ENCODE measurements around the gene PCID2.
"Not testable (repeated sequence)": the region's sequence is repeated elsewhere in the genome, so short reads cannot be mapped to it uniquely, and the experiment has no call there.

The PCID2 gene

GRCh38 chr13:113167155-113167554 lies 41.3 kb downstream of the PCID2 start:
- H3K9me3 ChIP-seq (ENCODE audit: control insufficient read depth, low read length): no peaks in the 10 kb centered on the region

GRCh38 chr13:113166681-113167080 lies 41.8 kb downstream of the PCID2 start:
- Histone ChIP-seq H3K36me3 (ENCODE audit: control insufficient read depth, insufficient read depth, low read length) (no peaks in the 10 kb centered on the region), H3K4me3 (ENCODE audit: insufficient read depth, low read depth, low read length, poor library complexity, severe bottlenecking) (no peak overlapping the region), H3K4me1 (ENCODE audit: control insufficient read depth, insufficient read depth, low read length, poor library complexity, severe bottlenecking) (peaks cover 5% of the 10 kb centered on the region), H3K27me3 (replicated peaks; ENCODE audit: control insufficient read depth, insufficient read depth, low read length, poor library complexity, severe bottlenecking) (no peaks in the 10 kb centered on the region), H3K27ac (ENCODE audit: insufficient read depth, low read length, poor library complexity, severe bottlenecking) (no peak overlapping the region), H3K9me3 (ENCODE audit: control insufficient read depth, low read length) (no peaks in the 10 kb centered on the region)
- no peak for DNase-seq

More at GRCh38 chr13:113167155-113167554, 41.3 kb downstream of the PCID2 start:
- peaks cover 5% of the 10 kb centered on the region for H3K4me1 ChIP-seq (ENCODE audit: control insufficient read depth, insufficient read depth, low read length, poor library complexity, severe bottlenecking)
- no peak for DNase-seq
- H3K27me3 ChIP-seq (replicated peaks; ENCODE audit: control insufficient read depth, insufficient read depth, low read length, poor library complexity, severe bottlenecking): no peaks in the 10 kb centered on the region
- H3K36me3 ChIP-seq (ENCODE audit: control insufficient read depth, insufficient read depth, low read length): no peaks in the 10 kb centered on the region
- no peak overlapping the region for H3K27ac ChIP-seq (ENCODE audit: insufficient read depth, low read length, poor library complexity, severe bottlenecking)
- H3K4me3 ChIP-seq (ENCODE audit: insufficient read depth, low read depth, low read length, poor library complexity, severe bottlenecking): no peak overlapping the region

GRCh38 chr13:113166266-113166665 lies 42.2 kb downstream of the PCID2 start:
- no peaks in the 10 kb centered on the region for H3K9me3 ChIP-seq (ENCODE audit: control insufficient read depth, low read length)

GRCh38 chr13:113164492-113164891 lies 44.0 kb downstream of the PCID2 start:
- H3K9me3 ChIP-seq (ENCODE audit: control insufficient read depth, low read length): no peaks in the 10 kb centered on the region
- no peak for DNase-seq
- H3K36me3 ChIP-seq (ENCODE audit: control insufficient read depth, insufficient read depth, low read length): no peaks in the 10 kb centered on the region
- H3K27ac ChIP-seq (ENCODE audit: insufficient read depth, low read length, poor library complexity, severe bottlenecking): no peak overlapping the region
- H3K4me1 ChIP-seq (ENCODE audit: control insufficient read depth, insufficient read depth, low read length, poor library complexity, severe bottlenecking): peaks cover 9% of the 10 kb centered on the region
- H3K27me3 ChIP-seq (replicated peaks; ENCODE audit: control insufficient read depth, insufficient read depth, low read length, poor library complexity, severe bottlenecking): no peaks in the 10 kb centered on the region
- no peak overlapping the region for H3K4me3 ChIP-seq (ENCODE audit: insufficient read depth, low read depth, low read length, poor library complexity, severe bottlenecking)

More at GRCh38 chr13:113166266-113166665, 42.2 kb downstream of the PCID2 start:
- H3K4me3 ChIP-seq (ENCODE audit: insufficient read depth, low read depth, low read length, poor library complexity, severe bottlenecking): no peak overlapping the region
- peaks cover 9% of the 10 kb centered on the region for H3K4me1 ChIP-seq (ENCODE audit: control insufficient read depth, insufficient read depth, low read length, poor library complexity, severe bottlenecking)
- H3K27ac ChIP-seq (ENCODE audit: insufficient read depth, low read length, poor library complexity, severe bottlenecking): no peak overlapping the region
- H3K36me3 ChIP-seq (ENCODE audit: control insufficient read depth, insufficient read depth, low read length): no peaks in the 10 kb centered on the region
- no peaks in the 10 kb centered on the region for H3K27me3 ChIP-seq (replicated peaks; ENCODE audit: control insufficient read depth, insufficient read depth, low read length, poor library complexity, severe bottlenecking)
- no peak for DNase-seq

GRCh38 chr13:113162783-113163685 lies 45.4 kb downstream of the PCID2 start:
- Histone ChIP-seq H3K27me3 (replicated peaks; ENCODE audit: control insufficient read depth, insufficient read depth, low read length, poor library complexity, severe bottlenecking) (no peaks in the 10 kb centered on the region), H3K4me1 (ENCODE audit: control insufficient read depth, insufficient read depth, low read length, poor library complexity, severe bottlenecking) (peaks cover 9% of the 10 kb centered on the region), H3K9me3 (ENCODE audit: control insufficient read depth, low read length) (no peaks in the 10 kb centered on the region), H3K4me3 (ENCODE audit: insufficient read depth, low read depth, low read length, poor library complexity, severe bottlenecking) (no peak overlapping the region), H3K36me3 (ENCODE audit: control insufficient read depth, insufficient read depth, low read length) (no peaks in the 10 kb centered on the region), H3K27ac (ENCODE audit: insufficient read depth, low read length, poor library complexity, severe bottlenecking) (peak overlapping the region; percentile 2)
- DNase-seq: no peak

GRCh38 chr13:113161975-113162374 lies 46.5 kb downstream of the PCID2 start:
- DNase-seq; H3K27me3 ChIP-seq (replicated peaks; ENCODE audit: control insufficient read depth, insufficient read depth, low read length, poor library complexity, severe bottlenecking); H3K27ac ChIP-seq (ENCODE audit: insufficient read depth, low read length, poor library complexity, severe bottlenecking); H3K4me3 ChIP-seq (ENCODE audit: insufficient read depth, low read depth, low read length, poor library complexity, severe bottlenecking); H3K36me3 ChIP-seq (ENCODE audit: control insufficient read depth, insufficient read depth, low read length); H3K4me1 ChIP-seq (ENCODE audit: control insufficient read depth, insufficient read depth, low read length, poor library complexity, severe bottlenecking); H3K9me3 ChIP-seq (ENCODE audit: control insufficient read depth, low read length): not testable (repeated sequence)

GRCh38 chr13:113161433-113161832 lies 47.0 kb downstream of the PCID2 start:
- Histone ChIP-seq H3K27ac (ENCODE audit: insufficient read depth, low read length, poor library complexity, severe bottlenecking) (no peak overlapping the region), H3K27me3 (replicated peaks; ENCODE audit: control insufficient read depth, insufficient read depth, low read length, poor library complexity, severe bottlenecking) (no peaks in the 10 kb centered on the region), H3K36me3 (ENCODE audit: control insufficient read depth, insufficient read depth, low read length) (no peaks in the 10 kb centered on the region), H3K4me3 (ENCODE audit: insufficient read depth, low read depth, low read length, poor library complexity, severe bottlenecking) (no peak overlapping the region), H3K9me3 (ENCODE audit: control insufficient read depth, low read length) (no peaks in the 10 kb centered on the region), H3K4me1 (ENCODE audit: control insufficient read depth, insufficient read depth, low read length, poor library complexity, severe bottlenecking) (peaks cover 9% of the 10 kb centered on the region)
- no peak for DNase-seq

GRCh38 chr13:113160983-113161382 lies 47.5 kb downstream of the PCID2 start:
- Histone ChIP-seq H3K36me3 (ENCODE audit: control insufficient read depth, insufficient read depth, low read length) (no peaks in the 10 kb centered on the region), H3K9me3 (ENCODE audit: control insufficient read depth, low read length) (no peaks in the 10 kb centered on the region), H3K27me3 (replicated peaks; ENCODE audit: control insufficient read depth, insufficient read depth, low read length, poor library complexity, severe bottlenecking) (no peaks in the 10 kb centered on the region), H3K4me1 (ENCODE audit: control insufficient read depth, insufficient read depth, low read length, poor library complexity, severe bottlenecking) (peaks cover 9% of the 10 kb centered on the region), H3K4me3 (ENCODE audit: insufficient read depth, low read depth, low read length, poor library complexity, severe bottlenecking) (no peak overlapping the region), H3K27ac (ENCODE audit: insufficient read depth, low read length, poor library complexity, severe bottlenecking) (no peak overlapping the region)
- no peak for DNase-seq

GRCh38 chr13:113159701-113160100 lies 48.8 kb downstream of the PCID2 start:
- no peaks in the 10 kb centered on the region for H3K9me3 ChIP-seq (ENCODE audit: control insufficient read depth, low read length)
- no peaks in the 10 kb centered on the region for H3K27me3 ChIP-seq (replicated peaks; ENCODE audit: control insufficient read depth, insufficient read depth, low read length, poor library complexity, severe bottlenecking)
- no peak overlapping the region for H3K27ac ChIP-seq (ENCODE audit: insufficient read depth, low read length, poor library complexity, severe bottlenecking)
- H3K4me1 ChIP-seq (ENCODE audit: control insufficient read depth, insufficient read depth, low read length, poor library complexity, severe bottlenecking): peaks cover 9% of the 10 kb centered on the region
- no peaks in the 10 kb centered on the region for H3K36me3 ChIP-seq (ENCODE audit: control insufficient read depth, insufficient read depth, low read length)
- no peak overlapping the region for H3K4me3 ChIP-seq (ENCODE audit: insufficient read depth, low read depth, low read length, poor library complexity, severe bottlenecking)
- DNase-seq: no peak

- Histone ChIP-seq H3K27me3 (replicated peaks; ENCODE audit: control insufficient read depth, insufficient read depth, low read length, poor library complexity, severe bottlenecking) (no peaks in the 10 kb centered on the region), H3K36me3 (ENCODE audit: control insufficient read depth, insufficient read depth, low read length) (no peaks in the 10 kb centered on the region), H3K4me3 (ENCODE audit: insufficient read depth, low read depth, low read length, poor library complexity, severe bottlenecking) (no peak overlapping the region), H3K9me3 (ENCODE audit: control insufficient read depth, low read length) (no peaks in the 10 kb centered on the region), H3K27ac (ENCODE audit: insufficient read depth, low read length, poor library complexity, severe bottlenecking) (no peak overlapping the region), H3K4me1 (ENCODE audit: control insufficient read depth, insufficient read depth, low read length, poor library complexity, severe bottlenecking) (peaks cover 13% of the 10 kb centered on the region)
- DNase-seq: no peak
These were observed 49.5 kb downstream of the PCID2 start for GRCh38 chr13:113158946-113159345.
